WTC11 (cell line): ENCODE data around the gene TUBGCP6.

Experiments used
- ETV6 ChIP-seq: sonication (generic); formaldehyde crosslinking; IDR thresholded peaks from 2 replicates; pipeline ENCODE4 v1.8.1; 2022; ENCODE audit warnings: mild to moderate bottlenecking, missing genetic modification reagents
- TF ChIP-seq, protein P1 (sequence below): fragments of 200-600 bp; IDR thresholded peaks from 2 replicates; pipeline ENCODE4 v1.8.0; 2022; ENCODE audit warnings: antibody characterized with exemption
- TF ChIP-seq, protein P2 (sequence below): sonication (generic); formaldehyde crosslinking; IDR thresholded peaks from 2 replicates; pipeline ENCODE4 v1.8.0; 2023; ENCODE audit warnings: missing genetic modification reagents, mild to moderate bottlenecking, borderline replicate concordance

DNA sequence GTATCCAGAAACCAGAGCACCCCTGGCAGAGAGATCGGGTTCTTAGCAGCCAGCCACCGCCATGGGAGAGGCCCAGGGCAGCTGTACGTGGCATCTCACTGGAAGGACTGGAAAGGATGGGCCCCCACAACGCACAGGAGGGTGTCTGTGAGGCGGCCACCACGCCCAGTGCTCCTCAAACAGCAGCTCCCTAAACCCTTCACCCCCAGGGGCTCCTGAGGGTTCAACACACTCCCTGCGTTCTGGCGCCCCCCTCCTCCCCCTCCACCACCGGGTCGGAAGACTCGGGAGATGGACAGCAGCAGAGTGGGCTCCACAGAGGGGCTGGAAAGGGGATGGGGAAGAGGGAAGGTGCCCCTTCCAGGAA lies 15.6 kb upstream of the TUBGCP6 start:
- no peak for TF ChIP-seq ETV6 (CRISPR knock-in tag)
- TF ChIP-seq, protein P1, sequence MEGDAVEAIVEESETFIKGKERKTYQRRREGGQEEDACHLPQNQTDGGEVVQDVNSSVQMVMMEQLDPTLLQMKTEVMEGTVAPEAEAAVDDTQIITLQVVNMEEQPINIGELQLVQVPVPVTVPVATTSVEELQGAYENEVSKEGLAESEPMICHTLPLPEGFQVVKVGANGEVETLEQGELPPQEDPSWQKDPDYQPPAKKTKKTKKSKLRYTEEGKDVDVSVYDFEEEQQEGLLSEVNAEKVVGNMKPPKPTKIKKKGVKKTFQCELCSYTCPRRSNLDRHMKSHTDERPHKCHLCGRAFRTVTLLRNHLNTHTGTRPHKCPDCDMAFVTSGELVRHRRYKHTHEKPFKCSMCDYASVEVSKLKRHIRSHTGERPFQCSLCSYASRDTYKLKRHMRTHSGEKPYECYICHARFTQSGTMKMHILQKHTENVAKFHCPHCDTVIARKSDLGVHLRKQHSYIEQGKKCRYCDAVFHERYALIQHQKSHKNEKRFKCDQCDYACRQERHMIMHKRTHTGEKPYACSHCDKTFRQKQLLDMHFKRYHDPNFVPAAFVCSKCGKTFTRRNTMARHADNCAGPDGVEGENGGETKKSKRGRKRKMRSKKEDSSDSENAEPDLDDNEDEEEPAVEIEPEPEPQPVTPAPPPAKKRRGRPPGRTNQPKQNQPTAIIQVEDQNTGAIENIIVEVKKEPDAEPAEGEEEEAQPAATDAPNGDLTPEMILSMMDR: no peak
- TF ChIP-seq, protein P2, sequence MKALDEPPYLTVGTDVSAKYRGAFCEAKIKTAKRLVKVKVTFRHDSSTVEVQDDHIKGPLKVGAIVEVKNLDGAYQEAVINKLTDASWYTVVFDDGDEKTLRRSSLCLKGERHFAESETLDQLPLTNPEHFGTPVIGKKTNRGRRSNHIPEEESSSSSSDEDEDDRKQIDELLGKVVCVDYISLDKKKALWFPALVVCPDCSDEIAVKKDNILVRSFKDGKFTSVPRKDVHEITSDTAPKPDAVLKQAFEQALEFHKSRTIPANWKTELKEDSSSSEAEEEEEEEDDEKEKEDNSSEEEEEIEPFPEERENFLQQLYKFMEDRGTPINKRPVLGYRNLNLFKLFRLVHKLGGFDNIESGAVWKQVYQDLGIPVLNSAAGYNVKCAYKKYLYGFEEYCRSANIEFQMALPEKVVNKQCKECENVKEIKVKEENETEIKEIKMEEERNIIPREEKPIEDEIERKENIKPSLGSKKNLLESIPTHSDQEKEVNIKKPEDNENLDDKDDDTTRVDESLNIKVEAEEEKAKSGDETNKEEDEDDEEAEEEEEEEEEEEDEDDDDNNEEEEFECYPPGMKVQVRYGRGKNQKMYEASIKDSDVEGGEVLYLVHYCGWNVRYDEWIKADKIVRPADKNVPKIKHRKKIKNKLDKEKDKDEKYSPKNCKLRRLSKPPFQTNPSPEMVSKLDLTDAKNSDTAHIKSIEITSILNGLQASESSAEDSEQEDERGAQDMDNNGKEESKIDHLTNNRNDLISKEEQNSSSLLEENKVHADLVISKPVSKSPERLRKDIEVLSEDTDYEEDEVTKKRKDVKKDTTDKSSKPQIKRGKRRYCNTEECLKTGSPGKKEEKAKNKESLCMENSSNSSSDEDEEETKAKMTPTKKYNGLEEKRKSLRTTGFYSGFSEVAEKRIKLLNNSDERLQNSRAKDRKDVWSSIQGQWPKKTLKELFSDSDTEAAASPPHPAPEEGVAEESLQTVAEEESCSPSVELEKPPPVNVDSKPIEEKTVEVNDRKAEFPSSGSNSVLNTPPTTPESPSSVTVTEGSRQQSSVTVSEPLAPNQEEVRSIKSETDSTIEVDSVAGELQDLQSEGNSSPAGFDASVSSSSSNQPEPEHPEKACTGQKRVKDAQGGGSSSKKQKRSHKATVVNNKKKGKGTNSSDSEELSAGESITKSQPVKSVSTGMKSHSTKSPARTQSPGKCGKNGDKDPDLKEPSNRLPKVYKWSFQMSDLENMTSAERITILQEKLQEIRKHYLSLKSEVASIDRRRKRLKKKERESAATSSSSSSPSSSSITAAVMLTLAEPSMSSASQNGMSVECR (CRISPR knock-in tag): no peak
